ENCODE data around the gene PRRT4.

PRRT4 gene

DNA sequence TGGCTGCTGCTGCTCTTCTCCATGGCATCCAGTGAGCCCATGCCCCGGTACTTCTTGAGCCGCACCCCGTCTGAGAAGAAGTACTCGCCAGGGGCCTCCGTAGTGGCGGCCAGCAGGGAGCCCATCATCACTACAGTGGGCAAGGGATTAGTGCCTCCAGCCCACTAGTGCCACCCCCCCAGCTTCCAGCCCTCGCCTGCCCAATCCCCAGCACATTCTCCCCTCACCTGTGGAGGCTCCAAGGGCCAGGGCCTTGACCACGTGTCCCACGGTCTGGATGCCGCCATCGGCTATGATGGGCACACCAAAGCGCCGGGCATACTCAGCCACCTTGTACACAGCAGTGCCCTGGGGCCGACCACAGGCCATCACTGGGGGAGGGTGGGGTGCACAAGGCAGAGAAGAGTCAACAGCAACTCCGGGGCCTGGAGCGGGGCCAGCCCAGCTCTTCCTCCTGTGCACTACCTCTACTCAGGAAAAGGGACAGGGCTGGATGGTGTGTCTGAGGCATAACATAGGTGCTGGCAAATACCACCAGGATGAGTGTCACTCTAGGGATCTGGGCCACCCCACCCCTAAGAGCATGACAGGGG, 33.5 kb upstream of the PRRT4 start:
- FAIRE-seq = no peak

DNA sequence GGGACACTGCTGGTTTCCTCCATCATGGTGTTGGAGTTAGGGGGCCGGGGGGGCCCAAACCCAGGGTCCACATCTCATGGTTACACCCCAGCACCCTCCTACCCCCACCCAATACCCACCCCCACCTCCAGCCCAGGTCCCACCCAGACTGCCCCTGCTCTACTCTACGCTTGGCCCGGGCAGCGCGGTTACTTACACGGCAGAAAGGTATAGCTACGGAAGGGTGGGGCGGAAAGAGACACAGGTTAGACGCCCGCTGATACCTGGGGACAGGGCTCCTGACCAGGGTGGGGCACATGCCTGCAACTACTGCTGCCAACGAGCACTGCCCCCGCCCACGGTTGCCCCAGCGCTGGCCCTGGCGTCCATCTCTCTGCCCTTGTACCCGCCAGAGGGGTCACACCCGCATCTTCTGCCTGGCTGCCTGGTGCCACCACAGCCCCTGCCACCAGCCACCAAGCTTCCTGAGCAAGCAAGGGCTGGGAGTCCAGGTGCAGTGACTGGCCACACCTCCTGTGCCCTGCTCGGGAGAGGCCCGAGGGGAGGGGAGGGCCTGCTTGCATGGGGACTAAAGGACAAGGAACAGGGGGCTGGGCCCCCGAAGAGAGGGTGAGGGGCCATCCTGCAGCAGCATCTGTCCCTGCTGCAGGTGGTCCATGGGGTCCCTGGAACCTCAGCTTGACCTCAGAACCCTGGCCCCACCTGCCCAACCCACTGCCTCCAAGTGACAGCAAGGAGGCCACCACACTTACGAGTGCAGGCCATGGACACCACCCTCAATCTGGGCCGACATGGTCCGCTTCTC, 32.2 kb upstream of the PRRT4 start:
- FAIRE-seq = no peak

DNA sequence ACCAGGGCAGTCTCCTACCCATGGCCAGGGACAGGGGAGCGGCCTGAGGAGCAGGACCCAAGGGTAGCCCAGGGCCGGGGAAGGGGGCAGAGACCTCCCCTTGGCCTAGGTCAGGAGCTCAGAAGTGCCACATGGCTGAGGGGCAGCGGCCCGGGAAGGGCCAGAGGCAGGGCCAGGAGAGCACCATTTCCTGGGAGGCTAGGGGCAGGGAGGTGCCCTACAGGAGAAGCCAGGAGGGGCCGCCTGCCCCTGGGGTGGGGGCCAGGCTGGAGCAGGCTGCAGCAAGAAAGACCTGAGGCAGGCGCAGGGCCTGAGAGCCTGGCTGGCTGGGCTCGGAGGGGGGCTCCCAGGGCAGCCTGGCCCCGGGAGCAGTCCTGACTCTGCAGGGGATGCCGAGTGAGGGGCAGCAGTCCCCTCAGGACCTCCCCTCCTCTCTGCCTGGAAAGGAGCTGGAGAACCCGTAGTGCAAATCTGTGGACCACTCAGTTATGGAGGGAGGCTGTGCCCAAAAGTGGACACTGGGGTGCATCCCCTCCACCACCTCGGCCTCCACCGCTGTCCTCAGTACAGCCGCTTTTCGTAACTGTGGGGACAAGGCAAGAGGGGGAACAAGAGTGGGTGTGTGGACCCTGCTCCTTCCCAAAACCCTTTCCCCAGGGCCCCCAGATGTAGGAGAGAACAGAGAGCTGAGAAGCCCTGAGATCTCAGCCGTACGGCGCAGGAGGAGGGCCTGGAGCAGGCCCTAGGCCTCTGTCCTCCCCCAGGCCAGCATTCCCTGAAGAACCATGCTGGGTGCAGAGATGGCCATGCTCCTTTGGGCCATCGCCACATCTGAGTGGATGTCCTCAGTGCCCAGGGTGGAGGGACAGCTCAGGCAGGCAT, 31.2 kb upstream of the PRRT4 start:
- FAIRE-seq = no peak

DNA sequence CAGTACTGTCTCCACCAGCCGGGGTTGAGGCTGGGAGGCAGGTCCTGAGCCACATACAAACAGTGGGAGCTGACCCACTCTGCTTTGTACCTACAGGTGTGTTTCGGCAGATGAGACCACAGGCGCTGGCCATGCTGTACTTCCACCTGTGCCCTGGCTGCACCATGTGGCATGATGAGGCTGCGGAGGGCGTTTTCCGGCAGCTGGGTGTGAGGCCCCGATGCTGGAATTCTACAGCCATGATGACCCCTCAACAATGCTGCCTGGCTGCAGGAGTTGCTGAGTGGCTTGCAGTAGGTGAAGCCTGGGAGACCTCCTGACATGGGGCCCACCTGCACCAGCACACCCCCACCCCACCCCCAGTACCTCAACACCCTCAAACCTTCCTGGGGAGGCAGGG, 30.3 kb upstream of the PRRT4 start:
- FAIRE-seq = no peak

GRCh38 chr7:128390871-128391565, 29.5 kb upstream of the PRRT4 start:
- FAIRE-seq = no peak

GRCh38 chr7:128389618-128390329, 28.3 kb upstream of the PRRT4 start:
- no peak for FAIRE-seq

GRCh38 chr7:128389085-128389617, 27.7 kb upstream of the PRRT4 start:
- FAIRE-seq = no peak

DNA sequence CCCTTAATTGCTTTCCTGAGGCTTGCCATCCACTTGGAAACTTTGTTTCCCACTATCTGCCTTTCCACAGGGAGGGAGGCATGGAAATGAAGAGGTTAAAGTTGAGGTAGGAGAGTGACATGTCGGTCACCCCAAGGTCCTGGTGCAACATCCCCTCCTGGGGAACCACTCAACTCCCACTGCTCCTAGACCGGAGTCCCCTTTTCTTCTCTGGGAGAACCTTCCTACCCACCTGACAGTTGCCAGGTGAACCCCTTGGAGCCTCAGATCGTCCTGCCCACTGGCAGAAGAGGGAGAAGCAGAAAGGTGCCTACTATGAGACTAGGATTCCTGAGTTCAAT, 26.6 kb upstream of the PRRT4 start:
- no peak for FAIRE-seq

GRCh38 chr7:128387216-128388144, 26.0 kb upstream of the PRRT4 start:
- no peak for FAIRE-seq

DNA sequence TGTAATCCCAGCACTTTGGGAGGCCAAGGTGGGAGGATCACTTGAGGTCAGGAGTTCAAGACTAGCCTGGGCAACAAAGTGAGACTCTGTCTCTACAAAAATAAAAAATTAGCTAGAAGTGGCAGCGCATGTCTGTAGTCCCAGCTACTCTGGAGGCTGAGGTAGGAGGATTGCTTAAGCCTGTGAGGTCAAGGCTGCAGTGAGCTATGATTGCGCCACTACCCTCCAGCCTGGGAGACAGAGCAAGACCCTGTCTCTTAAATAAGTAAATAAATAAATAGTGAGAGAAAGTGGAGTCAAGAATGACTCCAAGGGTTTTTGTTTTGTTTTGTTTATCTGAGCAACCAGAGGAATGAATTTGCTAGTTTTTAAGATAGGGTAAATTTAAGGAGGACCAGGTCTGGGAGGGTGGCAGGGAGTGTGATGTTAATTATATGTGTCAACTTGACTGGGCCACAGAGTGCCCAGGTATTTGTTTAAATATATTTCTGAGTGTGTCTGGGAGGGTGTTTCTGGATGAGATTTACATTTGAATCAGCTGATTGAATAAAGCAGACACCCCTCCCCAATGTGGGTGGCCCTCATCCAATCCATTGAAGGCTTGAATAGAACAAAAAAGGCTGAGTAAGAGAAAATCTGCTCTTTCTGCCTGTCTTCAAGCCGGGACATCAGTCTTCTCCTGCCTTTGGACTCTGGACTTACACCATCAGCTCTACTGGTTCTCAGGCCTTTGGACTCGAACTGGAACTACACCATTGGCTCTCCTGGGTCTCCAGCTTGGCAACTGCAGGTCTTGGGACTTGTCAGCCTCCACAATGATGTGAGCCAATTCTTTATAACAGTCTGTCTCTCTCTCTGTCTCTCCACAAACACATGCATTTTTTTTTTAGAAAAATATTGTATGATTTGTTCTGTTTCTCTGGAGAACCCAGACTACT, 24.8 kb upstream of the PRRT4 start:
- FAIRE-seq = no peak

- no peak for FAIRE-seq
Observed at GRCh38 chr7:128384726-128385125, 23.2 kb upstream of the PRRT4 start.

DNA sequence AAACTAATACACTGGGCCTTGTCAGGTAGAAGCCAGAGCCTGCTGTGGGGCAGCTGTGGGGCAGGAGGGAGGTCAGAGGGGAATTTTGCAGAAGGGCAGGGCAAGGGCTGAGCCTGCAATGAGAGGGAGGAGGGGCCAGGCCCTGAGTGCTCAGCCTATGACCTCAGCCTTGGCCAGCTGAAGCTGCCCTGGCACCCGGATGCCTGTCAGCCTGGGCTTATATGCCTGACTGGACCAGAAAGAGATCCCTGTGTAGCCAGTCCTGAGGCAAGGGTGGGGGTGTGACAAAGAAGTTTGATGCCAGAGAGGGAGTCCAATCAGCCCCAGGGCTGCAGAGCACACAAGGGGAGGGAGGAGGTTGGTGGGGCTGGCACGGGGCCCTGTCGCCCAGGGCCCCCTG, 22.3 kb upstream of the PRRT4 start:
- FAIRE-seq = no peak

GRCh38 chr7:128381161-128381821, 19.8 kb upstream of the PRRT4 start:
- no peak for FAIRE-seq

DNA sequence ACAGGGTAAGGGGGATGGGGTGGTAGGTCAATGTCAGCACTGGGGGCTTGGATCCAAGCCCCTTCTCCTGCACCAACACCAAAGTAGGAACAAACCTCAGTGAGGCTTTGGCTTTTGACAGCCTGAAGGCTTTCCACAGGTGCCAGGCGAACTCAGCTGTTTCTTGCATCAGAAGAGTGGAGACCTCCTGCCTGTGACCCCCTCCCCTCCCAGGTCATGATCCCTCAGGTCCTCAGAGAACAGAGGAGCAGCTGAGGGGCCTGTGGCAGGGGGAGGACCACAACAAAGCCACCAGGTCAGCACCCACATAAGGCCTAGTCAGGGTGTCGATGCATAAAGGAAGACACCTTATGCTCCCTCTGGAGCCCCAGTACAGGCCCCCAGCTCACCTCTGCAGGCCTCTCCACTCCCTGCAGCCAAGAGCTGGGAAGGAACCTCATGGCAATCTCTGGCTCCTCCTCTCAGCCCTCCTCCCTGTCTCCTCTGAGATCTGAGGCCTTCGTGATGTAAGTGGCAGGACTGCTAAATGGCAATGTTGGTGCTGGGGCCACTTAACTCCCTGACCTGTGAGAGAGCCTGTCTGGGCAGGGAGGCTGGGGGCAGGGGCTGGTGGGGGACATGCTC, 19.1 kb upstream of the PRRT4 start:
- FAIRE-seq = no peak

DNA sequence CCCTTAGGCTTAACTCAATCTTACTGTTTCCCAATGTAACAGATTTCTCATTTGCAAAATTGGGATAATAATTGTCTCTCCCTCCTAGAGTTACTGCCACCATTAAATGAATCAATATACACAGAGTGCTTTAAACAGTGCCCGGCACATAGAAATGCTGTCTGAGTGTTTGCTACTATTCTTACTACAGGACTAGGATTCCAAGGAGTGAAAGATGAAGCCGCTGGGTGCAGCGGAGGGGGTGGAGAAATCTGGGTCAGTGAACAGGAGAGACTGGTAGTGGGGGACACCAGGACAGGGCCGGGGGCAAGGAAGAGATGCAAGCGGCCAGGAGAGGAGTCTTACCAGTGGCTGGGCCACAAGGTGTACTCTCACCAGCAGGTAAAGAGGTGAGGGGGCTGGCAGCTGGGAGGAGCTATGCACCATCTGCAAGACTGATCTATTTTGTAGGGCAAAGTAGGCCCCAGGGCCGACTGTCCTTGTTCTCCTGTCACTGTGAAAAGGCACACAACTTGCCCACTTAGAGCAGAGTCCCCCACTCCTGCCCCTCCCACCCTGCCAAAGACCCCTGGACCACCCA, 18.5 kb upstream of the PRRT4 start:
- FAIRE-seq = no peak

DNA sequence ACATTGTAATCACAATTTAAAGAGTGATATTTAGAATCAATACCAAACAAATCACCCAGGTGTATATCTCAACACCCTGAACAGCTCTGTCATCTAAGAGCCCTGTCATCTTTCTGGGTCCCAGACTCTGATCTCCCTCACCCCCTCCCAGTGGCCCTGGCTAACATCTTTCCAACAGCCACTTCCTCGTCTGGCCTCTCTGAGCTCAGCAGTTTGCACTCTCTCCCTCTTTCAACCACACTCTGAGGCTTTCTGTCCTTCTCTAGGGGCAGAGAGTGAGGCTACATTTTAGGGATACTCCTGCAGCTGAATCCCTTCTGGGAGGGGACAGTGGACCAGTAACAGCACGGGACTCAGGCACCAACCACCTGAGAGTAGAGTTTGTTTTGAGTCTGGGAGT, 17.1 kb upstream of the PRRT4 start:
- FAIRE-seq = no peak

- no peak for FAIRE-seq
Observed at GRCh38 chr7:128376077-128376476, 14.6 kb upstream of the PRRT4 start.

GRCh38 chr7:128374041-128374440, 12.6 kb upstream of the PRRT4 start:
- FAIRE-seq = no peak

- FAIRE-seq = no peak
Observed at GRCh38 chr7:128373606-128374005, 12.1 kb upstream of the PRRT4 start.

Measured in TTC549 (cell line).